ENCODE results near the gene NFATC1.

NFATC1 gene

DNA sequence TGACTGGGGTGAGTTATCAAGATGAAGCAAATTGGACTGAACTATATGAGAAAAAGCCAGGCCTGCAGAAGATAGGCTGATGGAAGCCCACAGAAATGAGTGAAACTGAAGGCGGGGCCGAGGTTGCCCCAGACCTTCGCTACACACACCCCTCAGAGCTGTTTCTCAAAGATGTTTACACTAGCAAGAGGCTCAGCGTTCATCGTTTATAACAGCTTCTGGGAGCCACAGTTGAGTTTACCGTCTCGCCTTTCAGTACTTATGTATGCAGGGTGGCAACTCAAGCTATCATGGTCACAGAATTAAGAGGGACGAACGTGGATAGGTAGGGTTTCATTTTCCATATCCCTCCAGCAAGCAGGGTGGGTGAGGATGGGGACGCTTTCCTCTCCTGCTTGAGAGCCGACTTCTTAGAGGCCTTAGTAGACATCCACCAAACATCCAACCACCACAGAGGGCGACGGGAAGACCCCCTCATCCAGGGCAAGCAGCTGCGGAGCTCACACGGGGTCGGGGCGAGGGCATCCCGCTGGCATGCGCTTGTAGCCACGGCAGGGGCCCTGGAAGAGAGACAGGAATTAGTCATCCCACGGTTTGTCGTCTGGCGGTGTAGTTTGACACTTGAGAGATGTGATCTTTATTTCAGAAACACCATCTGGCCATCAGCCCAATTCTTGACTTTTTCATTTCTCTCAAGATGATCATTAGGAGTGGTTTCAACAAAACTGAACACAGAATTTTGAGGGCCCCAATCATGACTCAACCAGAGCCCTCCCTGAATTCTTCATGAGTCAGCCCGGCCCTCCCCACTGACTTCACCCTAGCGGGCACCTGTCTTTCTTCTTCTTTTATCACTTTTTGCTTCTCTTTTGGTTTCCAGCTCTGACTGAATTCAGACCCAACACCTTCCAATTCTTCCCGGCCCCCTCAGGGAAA is 174.8 kb downstream of the NFATC1 start:
- DNase-seq (ENCODE audit: low read depth), result peak; percentile 38
- in situ Hi-C loops (cut with HindIII; ENCODE audit: low sequenced_read_pairs), result no loop called here
- TF ChIP-seq, protein P1, sequence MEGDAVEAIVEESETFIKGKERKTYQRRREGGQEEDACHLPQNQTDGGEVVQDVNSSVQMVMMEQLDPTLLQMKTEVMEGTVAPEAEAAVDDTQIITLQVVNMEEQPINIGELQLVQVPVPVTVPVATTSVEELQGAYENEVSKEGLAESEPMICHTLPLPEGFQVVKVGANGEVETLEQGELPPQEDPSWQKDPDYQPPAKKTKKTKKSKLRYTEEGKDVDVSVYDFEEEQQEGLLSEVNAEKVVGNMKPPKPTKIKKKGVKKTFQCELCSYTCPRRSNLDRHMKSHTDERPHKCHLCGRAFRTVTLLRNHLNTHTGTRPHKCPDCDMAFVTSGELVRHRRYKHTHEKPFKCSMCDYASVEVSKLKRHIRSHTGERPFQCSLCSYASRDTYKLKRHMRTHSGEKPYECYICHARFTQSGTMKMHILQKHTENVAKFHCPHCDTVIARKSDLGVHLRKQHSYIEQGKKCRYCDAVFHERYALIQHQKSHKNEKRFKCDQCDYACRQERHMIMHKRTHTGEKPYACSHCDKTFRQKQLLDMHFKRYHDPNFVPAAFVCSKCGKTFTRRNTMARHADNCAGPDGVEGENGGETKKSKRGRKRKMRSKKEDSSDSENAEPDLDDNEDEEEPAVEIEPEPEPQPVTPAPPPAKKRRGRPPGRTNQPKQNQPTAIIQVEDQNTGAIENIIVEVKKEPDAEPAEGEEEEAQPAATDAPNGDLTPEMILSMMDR (IDR thresholded peaks at IDR 0.05; ENCODE audit: low read depth, low read length, missing control alignments), result no peak
- H3K4me3 ChIP-seq (ENCODE audit: low read depth, low read length), result no peak overlapping the region

DNA sequence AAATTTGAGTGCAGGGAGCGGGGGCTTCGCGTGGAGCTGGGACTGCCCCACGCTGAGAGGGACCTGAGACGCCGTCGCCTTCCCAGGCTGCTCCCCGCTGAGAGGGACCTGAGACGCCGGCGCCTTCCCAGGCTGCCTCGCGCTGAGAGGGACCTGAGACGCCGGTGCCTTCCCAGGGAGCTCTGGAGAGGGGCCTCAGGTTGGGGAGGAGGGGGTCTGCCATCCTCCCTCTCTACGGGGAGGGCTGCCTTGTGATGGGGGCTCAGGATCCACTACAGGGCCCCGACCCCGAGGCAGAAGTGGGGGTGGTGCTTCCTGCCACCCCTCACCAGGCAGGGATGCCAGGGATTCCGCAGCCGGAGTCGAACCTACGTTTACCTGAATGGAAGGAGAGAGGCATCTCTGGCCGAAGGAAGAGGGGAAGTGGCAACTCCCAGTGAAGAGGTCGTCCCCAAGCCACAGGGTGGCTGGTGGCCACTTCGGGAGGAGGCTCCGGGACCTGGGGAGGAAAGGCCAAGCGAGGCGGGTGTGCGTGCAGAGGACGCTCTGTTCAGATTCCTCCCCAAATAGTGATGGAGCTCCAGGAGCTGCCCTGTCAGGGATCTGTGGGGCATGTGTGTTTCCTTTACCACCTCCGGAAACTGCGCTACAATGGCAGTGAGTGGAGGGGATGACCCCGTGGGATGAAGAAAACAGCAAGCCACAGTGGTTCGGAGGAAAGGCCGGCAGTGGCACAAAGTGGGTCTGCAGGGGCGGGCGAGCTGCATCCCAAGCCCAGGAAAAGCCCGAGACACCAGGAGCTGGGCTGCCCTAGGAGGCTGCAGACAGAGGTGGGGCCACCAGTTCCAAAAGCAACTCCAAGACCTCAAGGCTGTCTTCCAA is 175.7 kb downstream of the NFATC1 start:
- no peak for DNase-seq (ENCODE audit: low read depth)
- TF ChIP-seq, protein P1 (IDR thresholded peaks at IDR 0.05; ENCODE audit: low read depth, low read length, missing control alignments), result no peak
- in situ Hi-C loops (cut with HindIII; ENCODE audit: low sequenced_read_pairs), result no loop called here
- H3K4me3 ChIP-seq (ENCODE audit: low read depth, low read length), result no peak overlapping the region

DNA sequence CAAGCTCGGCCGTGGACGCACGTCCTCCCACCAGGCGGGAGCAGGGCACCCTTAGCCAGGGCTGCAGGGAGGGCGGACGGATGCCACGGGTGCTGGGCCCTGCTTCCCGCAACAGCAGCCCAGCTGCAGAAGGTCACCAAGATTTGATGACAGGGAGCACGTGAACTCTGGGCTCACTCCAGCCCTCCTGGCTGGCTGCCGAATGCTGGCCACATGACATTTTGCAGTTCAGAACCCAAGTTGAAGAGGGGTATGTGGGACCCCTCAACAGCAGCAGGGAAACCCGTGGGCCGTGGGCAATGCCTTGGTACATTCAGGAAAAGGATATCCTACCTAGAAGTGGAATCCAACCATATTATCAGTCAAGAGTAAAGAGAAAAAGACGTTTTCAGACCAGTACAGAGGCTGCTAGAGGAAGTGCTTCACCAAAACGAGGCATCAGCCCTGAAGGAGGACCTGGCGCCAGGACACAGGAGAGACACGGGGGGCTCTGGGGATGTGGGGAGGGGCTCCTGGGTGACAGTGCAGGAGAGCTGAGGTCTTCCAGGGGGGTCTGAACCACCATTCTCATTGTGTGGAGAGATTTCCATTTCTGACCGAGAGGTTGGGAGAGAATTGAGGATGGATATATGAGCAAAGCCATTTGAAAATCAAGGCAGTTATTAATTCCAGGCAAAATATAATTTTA is 176.5 kb downstream of the NFATC1 start:
- H3K4me3 ChIP-seq (ENCODE audit: low read depth, low read length), result no peak overlapping the region
- in situ Hi-C loops (cut with HindIII; ENCODE audit: low sequenced_read_pairs), result no loop called here
- DNase-seq (ENCODE audit: low read depth), result no peak
- TF ChIP-seq, protein P1 (IDR thresholded peaks at IDR 0.05; ENCODE audit: low read depth, low read length, missing control alignments), result no peak

DNA sequence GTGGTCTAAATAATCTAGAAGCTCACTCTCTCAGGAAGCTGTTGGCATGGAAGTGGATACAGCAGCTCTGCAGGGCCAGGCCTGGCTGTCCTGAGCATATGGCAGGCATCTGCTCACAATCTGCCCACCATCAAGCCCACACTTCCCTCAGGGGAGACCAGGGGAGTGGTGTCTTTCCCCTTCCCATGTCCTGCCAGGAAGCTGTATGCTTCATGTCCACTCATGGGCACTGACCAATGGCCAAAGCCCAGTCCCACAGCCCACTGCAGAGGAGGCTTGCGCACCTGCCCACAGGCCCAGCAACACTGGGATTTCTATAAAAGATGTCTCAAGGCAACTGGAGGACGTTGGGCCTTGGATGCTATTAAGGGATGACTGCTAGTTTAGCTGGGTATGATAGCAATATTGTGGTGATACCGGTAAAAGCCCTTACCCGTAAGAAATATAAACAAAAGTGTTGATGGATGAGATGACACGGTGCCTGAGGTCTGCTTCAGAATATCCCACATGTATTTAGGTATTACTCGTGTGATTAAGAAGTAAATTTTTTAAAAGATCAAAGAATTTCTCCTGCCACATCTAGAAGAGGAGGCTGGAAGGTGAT is 177.2 kb downstream of the NFATC1 start:
- DNase-seq (ENCODE audit: low read depth), result no peak
- in situ Hi-C loops (cut with HindIII; ENCODE audit: low sequenced_read_pairs), result no loop called here
- TF ChIP-seq, protein P1 (IDR thresholded peaks at IDR 0.05; ENCODE audit: low read depth, low read length, missing control alignments), result no peak
- H3K4me3 ChIP-seq (ENCODE audit: low read depth, low read length), result no peak overlapping the region

DNA sequence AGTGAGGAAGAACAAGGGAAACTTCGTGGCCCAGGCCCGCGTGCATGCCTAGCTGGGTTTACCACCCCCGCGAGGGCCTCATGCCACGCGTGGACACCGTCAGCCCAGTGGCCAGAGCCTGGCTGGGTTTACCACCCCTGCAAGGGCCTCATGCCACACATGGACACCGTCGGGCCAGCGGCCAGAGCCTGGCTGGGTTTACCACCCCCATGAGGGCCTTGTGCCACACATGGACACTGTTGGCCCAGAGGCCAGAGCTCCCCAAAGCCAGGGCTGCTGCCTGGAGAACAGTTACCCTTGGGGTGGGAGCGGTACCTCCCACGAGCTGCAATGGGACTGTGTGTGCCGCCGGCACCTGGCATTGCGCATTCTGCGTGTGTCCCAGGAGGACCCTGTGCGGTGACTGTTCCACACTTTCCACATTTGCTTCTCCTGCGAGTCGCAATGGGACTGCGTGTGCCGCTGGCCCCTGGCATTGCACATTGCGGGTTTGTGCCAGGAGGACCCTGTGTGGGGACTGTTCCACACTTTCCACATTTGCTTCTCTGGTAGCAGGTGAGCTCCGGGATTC is 178.3 kb downstream of the NFATC1 start:
- H3K4me3 ChIP-seq (ENCODE audit: low read depth, low read length), result no peak overlapping the region
- in situ Hi-C loops (cut with HindIII; ENCODE audit: low sequenced_read_pairs), result no loop called here
- DNase-seq (ENCODE audit: low read depth), result no peak
- TF ChIP-seq, protein P1 (IDR thresholded peaks at IDR 0.05; ENCODE audit: low read depth, low read length, missing control alignments), result no peak

Measured in astrocyte of the cerebellum (primary cell).